GM19193 (cell line): ENCODE data around the gene MAP3K8.

Experiments
- POLR2A ChIP-seq: IDR thresholded peaks from 4 replicates; pipeline ENCODE4 v1.6.1; 2011; ENCODE audit not compliant: insufficient read depth, insufficient read length; ENCODE audit errors: extremely low read depth

Gene MAP3K8

GRCh38 chr10:30460121-30460520, 26.1 kb downstream of the MAP3K8 start:
- TF ChIP-seq POLR2A, result no peak

GRCh38 chr10:30462513-30462912, 28.5 kb downstream of the MAP3K8 start:
- TF ChIP-seq POLR2A, result no peak

GRCh38 chr10:30463944-30464451, 30.0 kb downstream of the MAP3K8 start:
- no peak for TF ChIP-seq POLR2A

GRCh38 chr10:30464675-30465074, 30.7 kb downstream of the MAP3K8 start:
- no peak for TF ChIP-seq POLR2A

- no peak for TF ChIP-seq POLR2A
Observed at GRCh38 chr10:30466445-30466844, 32.5 kb downstream of the MAP3K8 start.

GRCh38 chr10:30467651-30468338, 33.8 kb downstream of the MAP3K8 start:
- no peak for TF ChIP-seq POLR2A

- no peak for TF ChIP-seq POLR2A
Observed at GRCh38 chr10:30472414-30473155, 38.6 kb downstream of the MAP3K8 start.

- TF ChIP-seq POLR2A, result no peak
Observed at GRCh38 chr10:30476511-30477155, 42.6 kb downstream of the MAP3K8 start.

GRCh38 chr10:30481603-30482002, 47.6 kb downstream of the MAP3K8 start:
- TF ChIP-seq POLR2A, result no peak

- no peak for TF ChIP-seq POLR2A
Observed at GRCh38 chr10:30488316-30488715, 54.3 kb downstream of the MAP3K8 start.

- TF ChIP-seq POLR2A, result no peak
Observed at GRCh38 chr10:30489346-30489745, 55.4 kb downstream of the MAP3K8 start.

- TF ChIP-seq POLR2A, result no peak
Observed at GRCh38 chr10:30490289-30491000, 56.5 kb downstream of the MAP3K8 start.

- no peak for TF ChIP-seq POLR2A
Observed at GRCh38 chr10:30491204-30491915, 57.4 kb downstream of the MAP3K8 start.

- no peak for TF ChIP-seq POLR2A
Observed at GRCh38 chr10:30491916-30492515, 58.0 kb downstream of the MAP3K8 start.
